Lower lobe of right lung (tissue), 2 donors: Measurements from ENCODE around the gene ARID1B. TPM values are rescaled to one million over a fixed set of nuclear protein-coding genes. Genes with fewer than 3 reads are reported as not detected.

Experiments used
- ATAC-seq, 2 donors: fragments of 200-7000 bp; cut with Tn5 transposase; one replicate each; pipeline ENCODE4 v1.9.1; 2020 to 2022; ENCODE audit warnings: mild to moderate bottlenecking in 2 of 2, moderate library complexity in 2 of 2
- DNase-seq: peaks from one replicate; pipeline ENCODE4 v3.0.0-alpha.2; 2020
- H3K27ac ChIP-seq: fragments of 200-600 bp; one replicate; pipeline ENCODE4 v1.8.0; 2022
- H3K27me3 ChIP-seq: fragments of 200-600 bp; one replicate; pipeline ENCODE4 v1.8.0; 2022; ENCODE audit warnings: low read depth
- H3K36me3 ChIP-seq: fragments of 200-600 bp; one replicate; pipeline ENCODE4 v1.8.0; 2022; ENCODE audit warnings: mild to moderate bottlenecking
- H3K4me1 ChIP-seq: fragments of 200-600 bp; one replicate; pipeline ENCODE4 v1.8.0; 2022
- H3K4me3 ChIP-seq: fragments of 200-600 bp; one replicate; pipeline ENCODE4 v1.8.0; 2022; ENCODE audit warnings: mild to moderate bottlenecking
- H3K9me3 ChIP-seq: fragments of 200-600 bp; one replicate; pipeline ENCODE4 v1.8.0; 2022
- CTCF ChIP-seq: fragments of 200-600 bp; IDR thresholded peaks from one replicate; pipeline ENCODE4 v1.8.0; 2022; ENCODE audit warnings: antibody characterized with exemption, mild to moderate bottlenecking
- intact Hi-C: fragments of 100-400 bp; cut with DNase I; formaldehyde crosslinking; loops from one replicate; pipeline ENCODE4 v1.11.0; 2022
- total RNA-seq: library from RNA; stranded (reverse); fragmentation: NEBNext Ultra II Directional; extraction: Animal tissue kit (Norgen Biotek cat#: 25700); gene quantifications from one replicate; pipeline ENCODE4 v1.2.1, GENCODE V29; 2021
- donor health status: DM: no; HTN: yes; CAD: no; lungs with severe emphysema.

The ARID1B gene
- total RNA-seq, 1 donor from 2014 or later, result 95.5 TPM

- H3K36me3 ChIP-seq, result no peaks in the 10 kb centered on the region
- no peak overlapping the region for H3K27ac ChIP-seq
- no peak overlapping the region for H3K4me3 ChIP-seq
- no peaks in the 10 kb centered on the region for H3K9me3 ChIP-seq
- no peaks in the 10 kb centered on the region for H3K27me3 ChIP-seq
- ATAC-seq, result no peak
- no peak for DNase-seq
- no peak for TF ChIP-seq CTCF
- H3K4me1 ChIP-seq, result peaks cover 61% of the 10 kb centered on the region
- intact Hi-C loops, result no loop called here
Observed at GRCh38 chr6:156879591-156879990, 102.4 kb downstream of the ARID1B start.

- intact Hi-C loops, result no loop called here
- DNase-seq, result no peak
- H3K27ac ChIP-seq, result no peak overlapping the region
Observed at GRCh38 chr6:156880913-156881312, 103.7 kb downstream of the ARID1B start.

GRCh38 chr6:156881687-156882629 is 104.8 kb downstream of the ARID1B start:
- intact Hi-C loops, result no loop called here
- TF ChIP-seq CTCF, result no peak
- DNase-seq, result no peak
- no peaks in the 10 kb centered on the region for H3K36me3 ChIP-seq
- ATAC-seq, result no peak
- no peaks in the 10 kb centered on the region for H3K27me3 ChIP-seq
- no peak overlapping the region for H3K27ac ChIP-seq
- H3K9me3 ChIP-seq, result no peaks in the 10 kb centered on the region
- H3K4me3 ChIP-seq, result no peak overlapping the region
- H3K4me1 ChIP-seq, result peaks cover 70% of the 10 kb centered on the region

More at GRCh38 chr6:156880913-156881312, 103.7 kb downstream of the ARID1B start:
- Histone ChIP-seq H3K36me3 (no peaks in the 10 kb centered on the region), H3K27me3 (no peaks in the 10 kb centered on the region), H3K4me1 (peaks cover 61% of the 10 kb centered on the region), H3K9me3 (no peaks in the 10 kb centered on the region), H3K4me3 (no peak overlapping the region)
- peak; percentile 26 to 33 for ATAC-seq
- TF ChIP-seq CTCF, result no peak

- no peak overlapping the region for H3K4me3 ChIP-seq
- H3K36me3 ChIP-seq, result no peaks in the 10 kb centered on the region
- no peak for TF ChIP-seq CTCF
- intact Hi-C loops, result no loop called here
- H3K27ac ChIP-seq, result peak overlapping the region; percentile 54
- DNase-seq (no peak), ATAC-seq (peak; percentile 83 to 86)
- no peaks in the 10 kb centered on the region for H3K9me3 ChIP-seq
- H3K4me1 ChIP-seq, result peaks cover 69% of the 10 kb centered on the region
- H3K27me3 ChIP-seq, result no peaks in the 10 kb centered on the region
Observed at GRCh38 chr6:156883497-156884252, 106.5 kb downstream of the ARID1B start.

GRCh38 chr6:156884306-156884705 is 107.1 kb downstream of the ARID1B start:
- DNase-seq (no peak), ATAC-seq (no peak)
- H3K27ac ChIP-seq, result no peak overlapping the region
- H3K4me3 ChIP-seq, result no peak overlapping the region
- no peaks in the 10 kb centered on the region for H3K27me3 ChIP-seq
- TF ChIP-seq CTCF, result no peak
- intact Hi-C loops, result no loop called here
- H3K4me1 ChIP-seq, result peaks cover 70% of the 10 kb centered on the region
- H3K36me3 ChIP-seq, result no peaks in the 10 kb centered on the region
- no peaks in the 10 kb centered on the region for H3K9me3 ChIP-seq
